Thyroid gland (tissue), 4 donors: ENCODE results near the gene KRT5. TPM values are rescaled to one million over a fixed set of nuclear protein-coding genes. Genes with fewer than 3 reads are reported as not detected.
"Not testable (repeated sequence)": the region's sequence is repeated elsewhere in the genome, so short reads cannot be mapped to it uniquely, and the experiment has no call there.

Experiments used
- DNase-seq, 2 donors: peaks; one replicate each; pipeline ENCODE4 v3.0.0-alpha.2; 2019
- H3K27ac ChIP-seq, 3 donors: fragments of 200-600 bp; sonication (generic); 1 replicate in 2 of 3; 2 replicates in 1 of 3; pipeline ENCODE4 v1.5.1; 2016 to 2019; ENCODE audit warnings: mild to moderate bottlenecking in 1 of 3, moderate library complexity in 1 of 3
- H3K27me3 ChIP-seq: fragments of 200-600 bp; sonication (generic); one replicate; pipeline ENCODE4 v1.5.1; 2019
- H3K36me3 ChIP-seq, 2 donors: fragments of 200-600 bp; sonication (generic); one replicate each; pipeline ENCODE4 v1.5.1; 2016 to 2019
- H3K4me1 ChIP-seq, 2 donors: fragments of 200-600 bp; sonication (generic); one replicate each; pipeline ENCODE4 v1.5.1; 2017 to 2019
- H3K4me3 ChIP-seq, 3 donors: fragments of 200-600 bp; sonication (generic); replicated peaks in 1 of 3; 1 replicate in 2 of 3; 2 replicates in 1 of 3; pipeline ENCODE4 v1.5.1; 2016; ENCODE audit warnings: mild to moderate bottlenecking in 1 of 3
- H3K9me3 ChIP-seq: fragments of 200-600 bp; sonication (generic); one replicate; pipeline ENCODE4 v1.5.1; 2017
- POLR2A ChIP-seq, 2 donors: fragments of 450-650 bp; IDR thresholded peaks; one replicate each; pipeline ENCODE4 v1.6.1; 2017; ENCODE audit warnings: antibody characterized with exemption in 2 of 2, mild to moderate bottlenecking in 2 of 2, moderate library complexity in 1 of 2
- WGBS, 2 donors: methylation state at CpG; one replicate each; pipeline ENCODE4 v1.1.5; 2017; 5-methylcytosine and 5-hydroxymethylcytosine counted together
- intact Hi-C: fragments of 100-400 bp; cut with DNase I; formaldehyde crosslinking; loops from one replicate; pipeline ENCODE4 v1.15.1; 2023
- total RNA-seq, 4 donors: library from RNA; depleted of rRNA; stranded (reverse); fragments of >200 nt; gene quantifications; one replicate each; pipeline ENCODE4 v1.2.3, GENCODE V29; 2016
- TF ChIP-seq, protein P1 (sequence below), 6 experiments: fragments of 200-600 bp in 3 of 6; fragments of 450-650 bp in 3 of 6; sonication (generic) in 3 of 6; IDR thresholded peaks; one replicate each; pipeline ENCODE4 v1.5.1; 2016 to 2019; ENCODE audit warnings: antibody characterized with exemption in 6 of 6, mild to moderate bottlenecking in 2 of 6, inconsistent platforms in 1 of 6, moderate library complexity in 1 of 6

Gene KRT5
- total RNA-seq, 4 donors from 2014 or later = 1.4 TPM; not detected in 3

- intact Hi-C loops = loop anchor here (10.0 kb wide), 2 partner anchors 132 to 352 kb away; no protein-coding TSS in a partner anchor
- Histone ChIP-seq H3K9me3 (no peaks in the 10 kb centered on the region), H3K27me3 (no peaks in the 10 kb centered on the region), H3K4me1 (no peaks in the 10 kb centered on the region), H3K27ac (no peak overlapping the region), H3K36me3 (no peaks in the 10 kb centered on the region), H3K4me3 (no peak overlapping the region)
- TF ChIP-seq POLR2A (IDR thresholded peaks at IDR 0.05) = no peak
- TF ChIP-seq, protein P1, sequence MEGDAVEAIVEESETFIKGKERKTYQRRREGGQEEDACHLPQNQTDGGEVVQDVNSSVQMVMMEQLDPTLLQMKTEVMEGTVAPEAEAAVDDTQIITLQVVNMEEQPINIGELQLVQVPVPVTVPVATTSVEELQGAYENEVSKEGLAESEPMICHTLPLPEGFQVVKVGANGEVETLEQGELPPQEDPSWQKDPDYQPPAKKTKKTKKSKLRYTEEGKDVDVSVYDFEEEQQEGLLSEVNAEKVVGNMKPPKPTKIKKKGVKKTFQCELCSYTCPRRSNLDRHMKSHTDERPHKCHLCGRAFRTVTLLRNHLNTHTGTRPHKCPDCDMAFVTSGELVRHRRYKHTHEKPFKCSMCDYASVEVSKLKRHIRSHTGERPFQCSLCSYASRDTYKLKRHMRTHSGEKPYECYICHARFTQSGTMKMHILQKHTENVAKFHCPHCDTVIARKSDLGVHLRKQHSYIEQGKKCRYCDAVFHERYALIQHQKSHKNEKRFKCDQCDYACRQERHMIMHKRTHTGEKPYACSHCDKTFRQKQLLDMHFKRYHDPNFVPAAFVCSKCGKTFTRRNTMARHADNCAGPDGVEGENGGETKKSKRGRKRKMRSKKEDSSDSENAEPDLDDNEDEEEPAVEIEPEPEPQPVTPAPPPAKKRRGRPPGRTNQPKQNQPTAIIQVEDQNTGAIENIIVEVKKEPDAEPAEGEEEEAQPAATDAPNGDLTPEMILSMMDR (IDR thresholded peaks at IDR 0.05) = peak in 5 of 6 experiments; percentile 16 to 64 (median 57)
- DNase-seq = no peak
- WGBS, 2 donors = 26 to 28% methylated on average over 4 of the region's 4 CpGs
Observed at GRCh38 chr12:52506858-52507715, 13.1 kb downstream of the KRT5 start.

- no peak for TF ChIP-seq POLR2A (IDR thresholded peaks at IDR 0.05)
- TF ChIP-seq, protein P1 (IDR thresholded peaks at IDR 0.05) = no peak
- 93 to 98% methylated on average over 1 of the region's 1 CpG for WGBS, 2 donors
- no peak overlapping the region for H3K4me3 ChIP-seq
- H3K27ac ChIP-seq = no peak overlapping the region
- no peak for DNase-seq
- no peaks in the 10 kb centered on the region for H3K27me3 ChIP-seq
- H3K4me1 ChIP-seq = no peaks in the 10 kb centered on the region
- no peaks in the 10 kb centered on the region for H3K36me3 ChIP-seq
- intact Hi-C loops = loop anchor here (10.0 kb wide), 2 partner anchors 128 to 348 kb away; no protein-coding TSS in a partner anchor
- H3K9me3 ChIP-seq = no peaks in the 10 kb centered on the region
Observed at GRCh38 chr12:52502877-52503276, 17.3 kb downstream of the KRT5 start.

DNA sequence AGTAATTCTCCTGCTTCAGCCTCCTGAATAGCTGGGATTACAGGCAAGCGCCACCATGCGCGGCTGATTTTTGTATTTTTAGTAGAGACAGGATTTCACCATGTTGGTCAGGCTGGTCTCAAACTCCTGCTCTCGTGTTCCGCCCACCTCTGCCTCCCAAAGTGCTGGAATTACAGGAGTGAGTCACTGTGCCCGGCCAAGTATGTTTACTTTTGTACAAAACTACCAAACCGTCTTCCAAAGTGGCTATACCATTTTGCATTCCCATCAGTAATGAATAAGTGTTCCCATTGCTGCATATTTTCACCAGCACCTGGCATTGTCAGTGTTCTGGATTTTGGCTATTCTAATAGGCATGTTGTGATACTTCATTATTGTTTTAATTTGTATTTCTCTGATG is 18.7 kb downstream of the KRT5 start:
- Histone ChIP-seq H3K27ac (no peak overlapping the region), H3K4me1 (no peaks in the 10 kb centered on the region), H3K4me3 (no peak overlapping the region), H3K27me3 (no peaks in the 10 kb centered on the region), H3K9me3 (no peaks in the 10 kb centered on the region), H3K36me3 (no peaks in the 10 kb centered on the region)
- 73 to 83% methylated on average over 7 of the region's 7 CpGs for WGBS, 2 donors
- intact Hi-C loops = loop anchor here (10.0 kb wide), 2 partner anchors 127 to 347 kb away; no protein-coding TSS in a partner anchor
- DNase-seq = no peak
- no peak for TF ChIP-seq POLR2A (IDR thresholded peaks at IDR 0.05)

DNA sequence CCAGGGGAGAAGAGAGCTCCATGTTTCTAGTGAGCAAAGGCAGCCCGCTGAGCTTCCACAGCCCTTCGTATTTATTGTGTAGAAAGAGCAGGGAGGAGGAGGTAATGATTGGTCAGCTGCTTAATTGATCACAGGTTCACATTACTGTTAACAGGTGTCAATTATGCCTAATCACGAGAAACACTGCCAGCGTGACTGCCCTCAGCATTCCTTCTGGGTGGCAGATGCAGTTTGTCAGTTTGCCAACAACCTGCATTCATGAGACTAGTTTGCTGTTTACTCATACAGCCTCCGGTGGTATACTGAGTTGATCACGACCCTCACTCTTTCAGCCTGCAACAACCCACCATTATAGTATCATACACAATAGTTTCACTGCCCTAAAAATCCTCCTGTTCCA is 19.6 kb downstream of the KRT5 start:
- DNase-seq, H3K9me3 ChIP-seq, H3K27ac ChIP-seq, H3K4me3 ChIP-seq, H3K36me3 ChIP-seq, H3K27me3 ChIP-seq, H3K4me1 ChIP-seq: not testable (repeated sequence)
- 76 to 78% methylated on average over 6 of the region's 6 CpGs for WGBS, 2 donors
- intact Hi-C loops = loop anchor here (10.0 kb wide), 2 partner anchors 126 to 346 kb away; no protein-coding TSS in a partner anchor

GRCh38 chr12:52499806-52500560 is 20.2 kb downstream of the KRT5 start:
- Histone ChIP-seq H3K4me1 (peaks cover 0 to 10% of the 10 kb centered on the region in 2 donors), H3K9me3 (no peaks in the 10 kb centered on the region), H3K27ac (no peak overlapping the region), H3K4me3 (no peak overlapping the region), H3K27me3 (no peaks in the 10 kb centered on the region), H3K36me3 (no peaks in the 10 kb centered on the region)
- intact Hi-C loops = loop anchor here (10.0 kb wide), 2 partner anchors 125 to 345 kb away; no protein-coding TSS in a partner anchor
- no peak for DNase-seq
- TF ChIP-seq, protein P1 (IDR thresholded peaks at IDR 0.05) = no peak
- TF ChIP-seq POLR2A (IDR thresholded peaks at IDR 0.05) = no peak
- 80 to 86% methylated on average over 5 of the region's 5 CpGs for WGBS, 2 donors
